ENCODE results near the gene KRT16.
"Not testable (repeated sequence)": the region's sequence is repeated elsewhere in the genome, so short reads cannot be mapped to it uniquely, and the experiment has no call there.

The KRT16 gene

DNA sequence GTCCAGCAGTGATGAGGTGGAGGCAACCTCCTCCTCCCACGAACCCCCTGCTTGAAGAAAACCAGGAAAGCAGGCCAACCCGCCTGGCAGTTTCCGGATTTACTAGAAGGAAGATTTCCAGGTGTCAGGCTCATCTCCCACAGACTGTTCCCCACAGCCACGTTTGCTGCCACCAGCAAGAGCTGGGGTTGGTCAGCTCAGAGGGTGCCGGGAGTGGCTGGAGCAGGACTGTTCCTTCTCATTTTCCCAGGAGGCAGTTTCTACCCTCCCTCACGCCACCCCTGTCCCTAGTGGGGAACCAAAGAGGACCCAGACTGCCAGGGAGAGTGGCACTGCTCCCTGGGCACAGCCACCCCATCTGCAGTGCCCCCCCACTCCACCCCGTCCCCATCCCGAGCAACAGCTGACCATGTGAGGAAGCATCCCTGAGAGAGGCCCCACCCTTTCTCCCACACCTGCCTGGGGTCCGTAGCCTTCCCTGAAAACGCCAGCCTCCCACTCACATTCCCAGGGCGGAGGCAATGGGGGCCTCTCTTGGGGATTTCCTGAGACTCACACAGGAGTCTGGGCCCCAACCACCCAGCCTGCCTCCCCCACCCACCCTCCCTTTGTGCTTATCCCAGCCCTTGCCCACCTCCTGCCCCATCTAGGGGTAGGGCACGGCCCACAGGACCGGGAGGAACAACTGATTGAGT is 5.9 kb upstream of the KRT16 start:
- Mint-ChIP-seq H3K4me3 (no peak overlapping the region), H3K36me3 (ENCODE audit: low read depth) (no peaks in the 10 kb centered on the region), H3K4me1 (ENCODE audit: low read depth) (peaks cover 35% of the 10 kb centered on the region), H3K27me3 (peaks cover 52% of the 10 kb centered on the region), H3K27ac (peak overlapping the region; percentile 24), H3K9me3 (no peaks in the 10 kb centered on the region)
- intact Hi-C loops (cut with micrococcal nuclease): no loop called here

DNA sequence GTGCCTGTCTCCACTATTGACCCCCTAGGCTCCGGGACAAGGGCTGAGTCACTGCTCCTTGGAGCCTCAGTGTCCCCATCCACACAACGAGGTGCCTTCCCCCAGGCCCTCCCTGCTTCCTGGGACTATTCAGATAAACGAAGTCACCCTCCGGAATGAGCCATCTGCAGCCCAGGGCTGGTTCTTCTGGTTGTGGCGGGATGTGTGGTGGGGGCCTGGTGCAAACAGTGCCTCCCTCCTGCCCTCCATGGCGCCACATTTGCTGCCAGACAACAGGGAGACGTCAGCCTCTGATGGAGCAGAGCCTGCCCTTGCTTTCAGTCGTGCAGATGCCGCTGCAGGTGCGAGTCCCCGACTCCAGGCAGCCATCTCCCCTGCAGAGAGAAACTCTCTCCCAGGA is 5.1 kb upstream of the KRT16 start:
- no peaks in the 10 kb centered on the region for H3K9me3 Mint-ChIP-seq
- peaks cover 36% of the 10 kb centered on the region for H3K4me1 Mint-ChIP-seq (ENCODE audit: low read depth)
- no peak overlapping the region for H3K4me3 Mint-ChIP-seq
- peaks cover 56% of the 10 kb centered on the region for H3K27me3 Mint-ChIP-seq
- peak overlapping the region; percentile 24 for H3K27ac Mint-ChIP-seq
- intact Hi-C loops (cut with micrococcal nuclease): no loop called here
- H3K36me3 Mint-ChIP-seq (ENCODE audit: low read depth): no peaks in the 10 kb centered on the region

DNA sequence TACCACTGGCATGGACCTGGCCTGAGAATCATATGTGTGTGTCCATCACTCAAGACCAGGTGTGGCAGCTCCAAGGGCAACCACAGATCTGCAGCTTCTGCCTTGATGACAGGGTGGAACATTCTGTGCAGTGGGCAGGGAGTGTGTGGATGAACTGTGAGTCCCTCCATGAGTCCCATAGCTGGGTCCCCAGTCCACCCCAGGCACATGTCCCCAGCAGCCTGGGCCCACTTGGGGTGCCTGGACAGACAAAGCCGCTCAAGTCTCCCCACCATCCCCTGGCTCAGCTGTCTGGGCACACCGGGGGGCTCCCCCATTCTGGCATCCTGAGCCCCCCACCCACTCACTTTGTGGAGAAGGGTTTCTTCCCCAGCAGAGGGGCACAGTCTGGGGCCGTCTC is 4.6 kb upstream of the KRT16 start:
- peaks cover 54% of the 10 kb centered on the region for H3K27me3 Mint-ChIP-seq
- intact Hi-C loops (cut with micrococcal nuclease): no loop called here
- no peaks in the 10 kb centered on the region for H3K9me3 Mint-ChIP-seq
- H3K4me3 Mint-ChIP-seq: no peak overlapping the region
- peaks cover 32% of the 10 kb centered on the region for H3K4me1 Mint-ChIP-seq (ENCODE audit: low read depth)
- no peaks in the 10 kb centered on the region for H3K36me3 Mint-ChIP-seq (ENCODE audit: low read depth)
- peak overlapping the region; percentile 24 for H3K27ac Mint-ChIP-seq

DNA sequence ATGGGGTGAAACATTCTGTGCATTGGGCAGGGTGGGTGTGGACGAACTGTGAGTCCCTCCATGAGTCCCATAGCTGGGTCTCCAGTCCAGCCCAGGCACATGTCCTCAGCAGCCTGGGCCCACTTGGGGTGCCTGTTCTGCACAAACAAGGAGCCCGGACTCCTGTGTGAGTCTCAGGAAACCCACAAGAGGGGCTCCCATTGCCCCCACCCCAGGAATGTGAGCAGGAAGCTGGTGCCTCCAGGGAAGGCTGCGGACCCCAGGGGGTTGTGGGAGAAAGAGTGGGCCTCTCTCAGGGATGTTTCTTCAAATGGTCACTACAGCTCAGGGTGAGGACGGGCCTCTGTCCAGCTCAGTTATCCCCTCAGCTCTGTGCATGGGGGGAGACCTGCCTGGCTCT is 3.9 kb upstream of the KRT16 start:
- H3K4me3 Mint-ChIP-seq; H3K27ac Mint-ChIP-seq; H3K36me3 Mint-ChIP-seq (ENCODE audit: low read depth); intact Hi-C loops (cut with micrococcal nuclease); H3K9me3 Mint-ChIP-seq: not testable (repeated sequence)
- H3K4me1 Mint-ChIP-seq (ENCODE audit: low read depth): peaks cover 32% of the 10 kb centered on the region
- peaks cover 58% of the 10 kb centered on the region for H3K27me3 Mint-ChIP-seq

DNA sequence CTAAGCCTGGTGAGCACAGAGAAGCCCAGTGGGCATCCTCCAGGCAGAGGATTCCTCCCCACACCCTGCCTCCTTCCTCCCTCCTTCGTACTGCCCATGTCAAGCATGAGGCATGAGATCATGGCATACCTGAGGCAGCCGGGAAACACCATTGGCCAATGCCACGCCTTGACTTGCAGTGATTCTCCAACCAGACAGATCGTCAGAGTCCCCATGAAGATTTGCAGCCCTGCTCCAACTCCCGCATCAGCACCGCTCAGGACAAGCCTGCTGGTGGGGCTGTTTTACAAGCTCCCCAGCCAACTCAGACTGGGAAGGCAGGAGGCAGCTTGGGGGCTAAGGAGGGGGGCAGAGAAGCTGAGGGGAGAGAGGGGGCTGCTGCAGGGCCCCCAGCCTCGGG is 2.9 kb upstream of the KRT16 start:
- Mint-ChIP-seq H3K27ac (no peak overlapping the region), H3K27me3 (peaks cover 66% of the 10 kb centered on the region), H3K4me3 (no peak overlapping the region), H3K4me1 (ENCODE audit: low read depth) (peaks cover 28% of the 10 kb centered on the region), H3K36me3 (ENCODE audit: low read depth) (no peaks in the 10 kb centered on the region), H3K9me3 (no peaks in the 10 kb centered on the region)
- intact Hi-C loops (cut with micrococcal nuclease): no loop called here

DNA sequence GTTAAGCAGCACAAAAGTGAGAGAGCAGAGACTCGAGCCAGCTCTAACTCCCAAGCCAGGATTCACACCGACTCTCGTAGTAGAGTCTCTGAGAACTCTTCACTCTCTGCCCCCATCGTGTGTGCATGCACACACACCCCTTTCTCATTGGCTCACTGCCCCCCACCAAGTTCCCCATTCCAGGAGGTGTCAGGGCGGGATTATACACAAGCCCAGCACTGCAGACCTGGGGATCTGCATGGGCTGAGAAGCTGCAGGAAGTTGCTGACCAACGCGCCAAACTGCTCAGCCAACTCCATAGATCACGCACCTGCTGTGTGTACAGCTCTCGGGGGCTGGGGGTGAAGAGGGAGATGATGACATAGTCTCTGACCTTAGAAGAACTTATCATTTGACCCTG is 2.2 kb upstream of the KRT16 start:
- H3K9me3 Mint-ChIP-seq; H3K27ac Mint-ChIP-seq; H3K36me3 Mint-ChIP-seq (ENCODE audit: low read depth); H3K4me3 Mint-ChIP-seq: not testable (repeated sequence)
- Mint-ChIP-seq H3K27me3 (peaks cover 67% of the 10 kb centered on the region), H3K4me1 (ENCODE audit: low read depth) (peaks cover 28% of the 10 kb centered on the region)
- intact Hi-C loops (cut with micrococcal nuclease): loop anchor here (5.0 kb wide), 1 partner anchor 33 kb away; no protein-coding TSS in a partner anchor

DNA sequence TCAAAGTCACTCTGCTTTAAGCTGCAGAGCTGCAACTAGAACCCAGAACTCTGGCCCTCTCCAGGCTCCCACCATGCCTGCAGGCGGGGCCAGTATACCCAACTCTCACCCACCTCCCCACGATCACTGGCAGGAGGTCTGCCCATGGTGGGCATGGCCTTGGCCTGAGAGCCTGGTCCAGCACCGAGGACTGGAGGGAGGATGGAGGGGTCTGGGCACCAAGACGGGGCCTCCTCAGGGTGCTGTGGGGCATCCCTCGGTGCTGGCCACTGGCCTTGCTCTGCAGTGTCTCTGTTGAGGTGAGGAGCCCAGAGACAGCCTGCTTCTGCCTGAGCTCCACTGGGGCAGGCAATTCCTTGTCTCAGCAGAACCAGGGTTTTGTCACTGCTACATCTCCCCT is 1.5 kb upstream of the KRT16 start:
- H3K4me1 Mint-ChIP-seq (ENCODE audit: low read depth): peaks cover 31% of the 10 kb centered on the region
- H3K4me3 Mint-ChIP-seq: no peak overlapping the region
- H3K27me3 Mint-ChIP-seq: peaks cover 69% of the 10 kb centered on the region
- no peaks in the 10 kb centered on the region for H3K36me3 Mint-ChIP-seq (ENCODE audit: low read depth)
- intact Hi-C loops (cut with micrococcal nuclease): loop anchor here (5.0 kb wide), 1 partner anchor 33 kb away; no protein-coding TSS in a partner anchor
- no peaks in the 10 kb centered on the region for H3K9me3 Mint-ChIP-seq
- H3K27ac Mint-ChIP-seq: no peak overlapping the region

DNA sequence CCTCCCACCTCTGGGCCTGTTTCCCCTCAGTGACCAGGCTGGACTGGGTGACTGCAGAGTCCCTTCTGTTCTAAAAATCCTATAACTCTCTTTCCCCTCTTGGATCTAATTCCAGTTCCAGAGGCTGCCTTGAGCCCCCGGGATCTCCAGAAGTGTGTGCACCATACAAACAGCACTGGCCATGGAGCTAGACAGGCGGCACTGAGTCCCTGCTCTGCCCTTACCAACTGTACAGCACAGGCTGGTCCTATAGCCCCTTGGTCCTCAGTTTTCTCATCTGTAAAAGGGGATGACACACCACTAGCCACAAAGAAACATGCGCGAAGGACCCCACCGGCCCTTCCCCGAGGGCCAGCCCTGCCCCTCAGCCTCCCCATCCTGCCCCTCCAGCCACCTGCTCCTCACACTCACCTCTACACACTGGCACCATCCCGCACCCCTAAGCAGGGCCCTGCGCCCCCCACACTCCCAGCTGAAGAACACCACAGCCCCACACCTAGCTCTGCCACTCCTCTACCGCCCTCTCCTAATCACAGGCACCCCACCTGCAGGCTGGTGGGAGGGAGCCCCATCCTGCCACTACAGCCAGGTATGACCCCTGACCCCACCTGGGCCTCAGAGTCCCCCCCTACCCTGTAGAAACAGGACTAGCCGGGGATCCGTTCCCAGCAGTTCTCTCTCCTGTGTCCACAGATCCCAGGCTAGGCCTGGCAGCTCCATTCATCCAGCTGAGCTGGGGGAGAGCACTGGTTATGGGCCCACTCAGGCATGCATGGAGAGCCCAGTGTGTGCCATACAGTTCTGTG is 913 bp upstream of the KRT16 start:
- H3K9me3 Mint-ChIP-seq: no peaks in the 10 kb centered on the region
- no peak overlapping the region for H3K27ac Mint-ChIP-seq
- intact Hi-C loops (cut with micrococcal nuclease): loop anchor here (5.0 kb wide), 1 partner anchor 34 kb away; no protein-coding TSS in a partner anchor
- H3K36me3 Mint-ChIP-seq (ENCODE audit: low read depth): no peaks in the 10 kb centered on the region
- H3K4me1 Mint-ChIP-seq (ENCODE audit: low read depth): peaks cover 36% of the 10 kb centered on the region
- peaks cover 69% of the 10 kb centered on the region for H3K27me3 Mint-ChIP-seq
- no peak overlapping the region for H3K4me3 Mint-ChIP-seq

DNA sequence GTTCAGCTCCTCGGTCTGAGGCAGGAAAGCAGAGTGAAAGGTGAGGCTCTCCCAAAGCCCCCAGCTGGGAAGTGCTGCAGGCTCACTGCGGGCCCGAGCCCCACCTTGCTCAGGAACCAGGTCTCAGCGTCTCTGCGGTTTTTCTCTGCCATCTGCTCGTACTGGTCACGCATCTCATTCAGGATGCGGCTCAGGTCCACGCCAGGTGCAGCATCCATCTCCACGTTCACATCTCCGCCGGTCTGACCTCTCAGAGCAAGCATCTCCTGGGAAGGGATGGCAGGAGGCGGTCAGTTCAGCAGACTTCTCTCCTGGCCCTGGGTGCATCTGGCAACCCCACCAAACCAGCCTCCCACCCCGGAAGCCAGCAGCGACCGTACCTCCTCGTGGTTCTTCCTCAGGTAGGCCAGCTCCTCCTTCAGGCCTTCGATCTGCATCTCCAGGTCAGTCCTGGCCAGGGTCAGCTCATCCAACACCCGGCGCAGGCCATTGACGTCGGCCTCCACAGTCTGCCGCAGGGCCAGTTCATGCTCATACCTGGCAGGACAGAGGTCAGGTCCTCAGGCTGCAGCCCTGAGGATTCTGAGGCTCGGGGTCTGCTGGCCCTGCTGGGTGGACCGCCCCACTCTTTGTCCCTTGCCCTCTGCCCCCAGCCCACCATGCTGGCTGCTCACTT is 1.5 kb downstream of the KRT16 start:
- Mint-ChIP-seq H3K4me3 (no peak overlapping the region), H3K27ac (no peak overlapping the region), H3K9me3 (peaks cover 18% of the 10 kb centered on the region), H3K36me3 (ENCODE audit: low read depth) (peaks cover 11% of the 10 kb centered on the region), H3K4me1 (ENCODE audit: low read depth) (peaks cover 36% of the 10 kb centered on the region), H3K27me3 (peaks cover 69% of the 10 kb centered on the region)
- intact Hi-C loops (cut with micrococcal nuclease): loop anchor here (5.0 kb wide), 1 partner anchor 36 kb away; no protein-coding TSS in a partner anchor

DNA sequence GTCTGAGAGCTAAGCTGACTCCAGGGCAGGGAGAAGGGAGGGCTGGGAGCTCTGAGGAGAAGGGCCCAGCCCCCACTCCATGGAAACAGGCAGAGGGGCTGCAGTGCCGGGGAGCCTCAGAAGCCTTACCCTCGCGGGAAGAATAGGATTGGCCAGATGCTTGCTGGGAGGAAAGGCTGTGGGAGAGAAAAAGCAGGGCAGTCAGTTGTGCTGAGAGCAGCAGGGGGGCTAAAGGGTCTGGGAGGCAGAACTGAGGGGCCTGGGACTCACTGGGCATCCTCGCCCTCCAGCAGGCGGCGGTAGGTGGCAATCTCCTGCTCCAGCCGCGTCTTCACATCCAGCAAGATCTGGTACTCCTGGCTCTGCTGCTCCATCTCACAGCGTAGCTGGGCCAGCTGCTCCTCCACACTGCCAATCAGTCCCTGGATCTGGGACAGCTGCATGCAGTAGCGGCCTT is 2.5 kb downstream of the KRT16 start:
- not testable (repeated sequence) for H3K4me3 Mint-ChIP-seq
- Mint-ChIP-seq H3K4me1 (ENCODE audit: low read depth) (peaks cover 28% of the 10 kb centered on the region), H3K27me3 (peaks cover 65% of the 10 kb centered on the region), H3K36me3 (ENCODE audit: low read depth) (peaks cover 11% of the 10 kb centered on the region), H3K27ac (peak overlapping the region; percentile 19), H3K9me3 (peaks cover 19% of the 10 kb centered on the region)
- intact Hi-C loops (cut with micrococcal nuclease): loop anchor here (5.0 kb wide), 1 partner anchor 37 kb away; no protein-coding TSS in a partner anchor

DNA sequence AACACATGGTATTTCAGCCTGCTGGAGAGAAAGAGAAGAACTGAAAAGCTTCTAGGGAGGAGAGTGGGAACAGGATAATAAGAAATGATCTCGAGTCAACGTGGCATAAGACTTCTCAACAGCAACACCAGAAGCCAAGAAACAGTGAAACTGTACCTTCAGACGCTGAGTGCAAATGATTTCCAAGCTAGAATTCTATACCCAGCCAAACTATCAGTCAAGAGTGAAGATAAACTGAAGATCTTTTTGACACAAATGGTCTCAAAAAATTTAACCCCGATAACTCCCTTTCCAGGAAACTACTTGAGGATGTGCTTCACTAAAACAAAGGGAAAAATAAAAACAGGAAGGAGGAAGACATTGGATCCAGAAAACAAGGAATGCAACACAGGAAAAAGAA is 5.6 kb downstream of the KRT16 start:
- peaks cover 48% of the 10 kb centered on the region for H3K27me3 Mint-ChIP-seq
- H3K27ac Mint-ChIP-seq; H3K4me3 Mint-ChIP-seq; intact Hi-C loops (cut with micrococcal nuclease); H3K4me1 Mint-ChIP-seq (ENCODE audit: low read depth): not testable (repeated sequence)
- H3K9me3 Mint-ChIP-seq: peaks cover 19% of the 10 kb centered on the region
- H3K36me3 Mint-ChIP-seq (ENCODE audit: low read depth): peaks cover 11% of the 10 kb centered on the region

DNA sequence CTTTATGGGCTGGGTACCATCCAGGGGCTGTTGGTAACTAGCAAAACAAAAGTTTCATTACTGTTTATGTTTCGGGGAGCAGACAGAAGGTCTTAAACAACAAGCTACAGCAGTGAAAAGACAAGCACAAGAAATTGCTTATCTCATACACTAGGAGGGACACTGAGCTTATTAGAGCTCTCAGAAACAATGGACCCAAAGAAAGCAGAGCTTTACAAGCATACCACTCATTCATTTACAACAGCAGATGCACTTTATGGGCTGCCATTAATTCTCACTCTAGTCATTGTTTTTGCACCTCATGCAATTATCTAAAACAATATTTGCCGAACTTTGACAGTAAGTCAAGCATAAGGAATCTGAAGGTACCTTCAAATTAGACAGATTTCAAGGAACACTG is 10.0 kb downstream of the KRT16 start:
- Mint-ChIP-seq H3K27me3 (peaks cover 19% of the 10 kb centered on the region), H3K4me1 (ENCODE audit: low read depth) (no peaks in the 10 kb centered on the region), H3K4me3 (no peak overlapping the region), H3K9me3 (peaks cover 16% of the 10 kb centered on the region), H3K36me3 (ENCODE audit: low read depth) (peaks cover 11% of the 10 kb centered on the region), H3K27ac (no peak overlapping the region)
- intact Hi-C loops (cut with micrococcal nuclease): no loop called here

DNA sequence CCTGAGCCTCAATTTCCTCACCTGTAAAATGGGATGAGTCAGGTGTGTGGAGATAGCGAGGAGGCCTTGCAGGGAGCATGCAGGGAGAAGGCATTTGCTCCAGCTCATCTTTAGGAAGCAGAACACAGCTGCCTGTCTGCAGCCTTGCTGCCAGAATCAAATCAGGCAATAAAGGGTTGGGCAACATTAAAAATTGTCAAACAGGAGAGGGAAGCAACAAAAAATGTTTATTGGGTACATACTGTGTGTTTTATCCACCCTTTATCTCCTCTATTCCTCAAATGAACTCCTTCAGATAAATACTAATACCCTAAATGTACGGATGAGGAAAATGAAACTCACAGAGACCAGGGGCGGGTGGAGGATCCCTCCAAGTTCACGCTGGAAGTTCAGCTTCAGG is 12.2 kb downstream of the KRT16 start:
- Mint-ChIP-seq H3K27ac (no peak overlapping the region), H3K4me3 (no peak overlapping the region), H3K27me3 (peaks cover 16% of the 10 kb centered on the region), H3K9me3 (no peaks in the 10 kb centered on the region), H3K36me3 (ENCODE audit: low read depth) (no peaks in the 10 kb centered on the region), H3K4me1 (ENCODE audit: low read depth) (peaks cover 5% of the 10 kb centered on the region)
- intact Hi-C loops (cut with micrococcal nuclease): no loop called here

DNA sequence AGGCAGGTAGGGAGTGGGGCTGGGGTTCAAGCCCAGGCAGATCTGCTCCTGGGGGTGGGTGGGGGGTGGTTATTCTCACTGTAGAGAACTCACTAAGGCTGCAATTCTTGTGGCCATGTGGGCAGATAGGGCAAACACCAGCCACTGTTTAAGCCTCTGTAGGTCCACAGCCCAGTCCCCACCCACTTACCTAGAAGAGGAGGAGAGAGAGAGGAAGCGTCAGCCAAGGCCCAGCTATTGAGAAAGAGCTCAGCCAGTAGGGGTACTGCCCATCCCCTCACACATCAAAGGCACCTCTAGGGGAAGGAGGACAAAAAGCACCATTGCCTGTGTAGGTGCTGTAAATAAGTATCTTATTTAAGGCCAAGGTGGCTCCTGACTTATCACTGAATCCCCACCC is 12.9 kb downstream of the KRT16 start:
- H3K4me1 Mint-ChIP-seq (ENCODE audit: low read depth): peaks cover 6% of the 10 kb centered on the region
- H3K36me3 Mint-ChIP-seq (ENCODE audit: low read depth): no peaks in the 10 kb centered on the region
- intact Hi-C loops (cut with micrococcal nuclease): no loop called here
- H3K27ac Mint-ChIP-seq: no peak overlapping the region
- peaks cover 17% of the 10 kb centered on the region for H3K27me3 Mint-ChIP-seq
- no peak overlapping the region for H3K4me3 Mint-ChIP-seq
- H3K9me3 Mint-ChIP-seq: no peaks in the 10 kb centered on the region

Measured in dendritic cell treated with granulocyte-macrophage colony-stimulating factor and Interleukin-4, amounts not matched to agents 40 ng/mL and 50 ng/mL, for 4 days (primary cell).